Stomach smooth muscle (tissue), 2 donors: Measurements from ENCODE around the gene FAM124B.

Experiments
- H3K27ac ChIP-seq: one replicate; pipeline ENCODE4 v1.7.0; 2013; ENCODE audit warnings: mild to moderate bottlenecking, low read length, inconsistent platforms
- H3K27me3 ChIP-seq, 2 donors: one replicate each; pipeline ENCODE4 v1.7.0; 2013; ENCODE audit warnings: low read length in 2 of 2; ENCODE audit not compliant: insufficient read depth in 2 of 2, control insufficient read depth in 1 of 2
- H3K36me3 ChIP-seq, 2 donors: one replicate each; pipeline ENCODE4 v1.7.0; 2013; ENCODE audit warnings: low read length in 2 of 2; ENCODE audit not compliant: control insufficient read depth in 2 of 2, insufficient read depth in 2 of 2
- H3K4me1 ChIP-seq: one replicate; pipeline ENCODE4 v1.7.0; 2013; ENCODE audit warnings: low read length; ENCODE audit not compliant: control insufficient read depth, insufficient read depth
- H3K4me3 ChIP-seq, 2 donors: one replicate each; pipeline ENCODE4 v1.7.0; 2013; ENCODE audit warnings: low read length in 2 of 2
- H3K9ac ChIP-seq, 2 donors: one replicate each; pipeline ENCODE4 v1.7.0; 2013; ENCODE audit warnings: low read length in 2 of 2, mild to moderate bottlenecking in 1 of 2
- H3K9me3 ChIP-seq, 2 donors: one replicate each; pipeline ENCODE4 v1.7.0; 2013; ENCODE audit warnings: low read length in 2 of 2; ENCODE audit not compliant: control insufficient read depth in 2 of 2
- donor health status: healthy.
- donor health status: Pancreatic carcinoma.

Gene FAM124B

GRCh38 chr2:224401641-224402342 is at the start of gene FAM124B:
Gene FAM124B, minus strand, starts transcription at chr2:224402107. Its CDS starts 339 bp downstream, at chr2:224401768.
- peak within 1 kb of the TSS; percentile 41 to 64 for H3K4me3 ChIP-seq
- H3K36me3 ChIP-seq = no peaks in the 10 kb centered on the region
- peaks cover 0 to 2% of the 10 kb centered on the region in 2 donors for H3K9me3 ChIP-seq
- no peaks in the 10 kb centered on the region for H3K27me3 ChIP-seq
- no peak within 1 kb of the TSS for H3K27ac ChIP-seq
- H3K4me1 ChIP-seq = peaks cover 2% of the 10 kb centered on the region
- peak within 1 kb of the TSS; percentile 3 to 29 for H3K9ac ChIP-seq

DNA sequence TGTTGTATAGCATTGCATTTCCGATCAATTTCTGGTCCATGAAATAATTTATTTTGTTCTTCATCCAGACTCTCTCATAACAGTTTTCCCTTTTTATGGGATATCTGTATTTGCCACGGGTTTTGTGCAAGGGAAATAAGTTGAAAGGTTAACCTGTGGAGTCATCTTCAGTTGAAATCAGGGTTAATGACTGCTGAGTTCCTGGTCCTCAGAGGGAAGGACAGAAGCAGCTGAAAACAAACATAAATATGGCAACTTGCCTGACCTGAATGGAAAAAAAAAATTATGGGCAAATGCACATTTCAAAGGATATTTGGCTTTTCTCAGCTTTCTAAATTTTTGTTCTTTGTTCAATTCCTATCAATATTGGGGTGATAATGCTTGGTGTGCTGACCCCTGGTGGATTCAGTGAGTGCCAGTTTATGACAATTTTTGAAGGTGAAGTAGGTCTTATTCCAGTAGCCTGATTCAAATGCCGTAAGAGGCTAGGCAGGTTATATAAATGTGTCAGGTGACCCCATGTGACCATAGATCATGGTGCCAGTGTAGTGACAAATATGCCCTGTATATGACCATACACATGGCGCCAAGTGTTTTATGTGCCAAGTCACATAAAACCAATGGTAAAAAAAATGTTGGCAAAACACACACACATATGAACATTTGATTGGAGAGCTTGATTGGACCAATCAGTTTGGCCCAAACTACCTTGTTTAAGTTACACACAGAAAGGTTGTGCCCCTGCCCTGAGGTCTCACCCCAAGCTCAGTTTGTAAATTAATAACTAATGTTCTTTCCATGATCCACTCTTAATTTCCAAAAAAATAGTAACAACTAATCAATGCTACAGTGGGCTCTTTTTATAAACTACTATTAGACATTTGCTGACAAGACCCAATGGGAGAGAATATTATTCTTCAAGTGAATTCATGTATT is 47.6 kb upstream of the FAM124B start:
- Histone ChIP-seq H3K4me3 (no peak overlapping the region), H3K36me3 (no peaks in the 10 kb centered on the region), H3K27ac (no peak overlapping the region), H3K4me1 (no peaks in the 10 kb centered on the region), H3K27me3 (peaks cover 0 to 2% of the 10 kb centered on the region in 2 donors), H3K9me3 (no peaks in the 10 kb centered on the region), H3K9ac (no peak overlapping the region)

GRCh38 chr2:224448236-224448635 is 46.3 kb upstream of the FAM124B start:
- Histone ChIP-seq H3K27ac (no peak overlapping the region), H3K36me3 (no peaks in the 10 kb centered on the region), H3K4me3 (no peak overlapping the region), H3K9ac (no peak overlapping the region), H3K9me3 (no peaks in the 10 kb centered on the region), H3K27me3 (peaks cover 5 to 10% of the 10 kb centered on the region in 2 donors), H3K4me1 (no peaks in the 10 kb centered on the region)

DNA sequence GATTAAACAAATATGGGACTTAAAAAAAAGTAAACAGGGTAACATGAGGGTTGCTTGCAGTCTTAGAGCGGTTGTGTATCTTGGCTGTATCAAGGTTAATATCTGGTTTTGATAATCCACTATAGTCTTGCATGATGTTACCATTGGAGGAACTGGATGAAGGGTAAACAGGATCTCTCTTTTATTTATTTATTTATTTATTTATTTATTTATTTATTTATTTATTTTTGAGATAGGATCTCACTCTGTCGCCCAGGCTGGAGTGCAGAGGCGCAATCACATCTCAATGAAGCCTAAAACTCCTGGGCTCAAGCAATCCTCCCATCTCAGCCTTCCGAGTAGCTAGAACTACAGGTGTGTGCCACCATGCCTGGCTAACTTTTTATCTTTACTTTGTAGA is 42.9 kb upstream of the FAM124B start:
- no peaks in the 10 kb centered on the region for H3K36me3 ChIP-seq
- H3K4me1 ChIP-seq = peaks cover 7% of the 10 kb centered on the region
- peaks cover 16 to 18% of the 10 kb centered on the region in 2 donors for H3K27me3 ChIP-seq
- H3K9me3 ChIP-seq = no peaks in the 10 kb centered on the region
- no peak overlapping the region for H3K27ac ChIP-seq
- H3K9ac ChIP-seq = no peak overlapping the region
- no peak overlapping the region for H3K4me3 ChIP-seq

DNA sequence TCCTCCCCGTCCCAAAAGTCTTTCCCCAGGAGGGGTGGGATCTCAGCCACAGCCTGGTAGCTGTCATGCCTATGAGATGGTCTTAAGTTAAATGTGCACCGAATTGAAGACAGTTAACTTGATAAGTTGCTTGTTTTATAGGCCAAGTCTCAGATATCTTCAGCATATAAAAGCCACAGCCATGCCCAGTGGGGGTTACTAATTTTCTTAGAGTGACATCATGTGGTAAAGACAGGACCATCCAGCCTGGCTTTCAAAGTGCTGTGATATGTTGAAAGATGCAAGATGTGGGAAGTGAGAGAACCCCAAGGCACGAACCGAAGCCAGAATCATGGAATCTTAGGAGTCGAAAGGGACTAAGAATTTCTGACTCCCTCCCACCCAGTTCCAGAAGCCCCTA is 42.1 kb upstream of the FAM124B start:
- Histone ChIP-seq H3K4me3 (no peak overlapping the region), H3K4me1 (peaks cover 7% of the 10 kb centered on the region)

GRCh38 chr2:224442071-224442967 is 40.4 kb upstream of the FAM124B start:
- H3K9ac ChIP-seq = no peak overlapping the region
- H3K27ac ChIP-seq = no peak overlapping the region
- peaks cover 0 to 3% of the 10 kb centered on the region in 2 donors for H3K9me3 ChIP-seq
- no peaks in the 10 kb centered on the region for H3K36me3 ChIP-seq
- H3K27me3 ChIP-seq = peaks cover 16 to 18% of the 10 kb centered on the region in 2 donors
- peak overlapping the region; percentile 33 to 64 for H3K4me3 ChIP-seq
- peaks cover 7% of the 10 kb centered on the region for H3K4me1 ChIP-seq

More for the DNA sequence above, 42.1 kb upstream of the FAM124B start:
- Histone ChIP-seq H3K27ac (no peak overlapping the region), H3K9me3 (no peaks in the 10 kb centered on the region), H3K9ac (no peak overlapping the region), H3K27me3 (peaks cover 16 to 18% of the 10 kb centered on the region in 2 donors), H3K36me3 (no peaks in the 10 kb centered on the region)

DNA sequence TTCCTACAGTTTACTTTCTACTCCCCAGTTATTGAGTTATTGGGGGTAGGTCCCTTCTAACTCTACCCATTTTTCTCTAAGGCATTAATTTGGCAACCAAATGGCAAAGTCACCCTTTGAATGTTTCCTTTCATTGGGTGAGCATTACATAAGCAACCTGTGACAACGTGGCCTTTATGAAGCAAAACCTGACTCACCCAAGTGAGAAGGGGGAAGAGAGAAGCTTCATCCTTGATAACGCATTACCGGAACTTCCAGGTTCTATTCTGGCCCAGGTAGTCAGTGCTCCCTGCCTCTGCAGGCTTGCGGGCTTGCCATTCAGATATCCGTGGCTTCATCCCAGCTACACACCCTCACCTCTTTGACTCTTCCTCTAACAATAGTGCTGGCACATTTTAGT is 39.1 kb upstream of the FAM124B start:
- Histone ChIP-seq H3K4me3 (no peak overlapping the region), H3K9me3 (peaks cover 0 to 3% of the 10 kb centered on the region in 2 donors), H3K36me3 (no peaks in the 10 kb centered on the region), H3K27ac (no peak overlapping the region), H3K27me3 (peaks cover 16 to 18% of the 10 kb centered on the region in 2 donors), H3K9ac (no peak overlapping the region), H3K4me1 (peaks cover 7% of the 10 kb centered on the region)

GRCh38 chr2:224438726-224439125 is 36.8 kb upstream of the FAM124B start:
- no peak overlapping the region for H3K27ac ChIP-seq

DNA sequence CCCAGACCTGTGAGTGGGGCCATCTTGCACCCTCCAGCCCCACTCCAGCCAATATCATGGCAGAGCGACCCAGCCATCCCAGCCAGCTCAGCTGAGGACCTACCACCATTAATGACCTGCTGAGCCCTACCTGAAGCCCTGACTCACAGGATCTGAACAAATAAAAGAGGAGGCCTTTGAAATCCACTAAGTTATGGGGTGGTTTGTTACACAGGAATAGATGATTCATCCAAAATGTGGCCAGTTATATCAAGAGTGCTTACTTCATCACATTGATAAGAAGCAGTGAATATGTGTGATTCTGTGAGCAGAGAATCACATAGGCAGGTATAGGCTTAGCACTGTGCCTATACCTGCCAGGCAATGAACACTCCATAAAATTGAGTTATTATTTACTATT is 34.7 kb upstream of the FAM124B start:
- Histone ChIP-seq H3K9ac (no peak overlapping the region), H3K27me3 (peaks cover 0 to 3% of the 10 kb centered on the region in 2 donors), H3K4me1 (no peaks in the 10 kb centered on the region), H3K4me3 (no peak overlapping the region), H3K36me3 (no peaks in the 10 kb centered on the region), H3K9me3 (peaks cover 0 to 3% of the 10 kb centered on the region in 2 donors), H3K27ac (no peak overlapping the region)

More at GRCh38 chr2:224438726-224439125, 36.8 kb upstream of the FAM124B start:
- H3K36me3 ChIP-seq = no peaks in the 10 kb centered on the region
- peaks cover 10 to 13% of the 10 kb centered on the region in 2 donors for H3K27me3 ChIP-seq
- no peak overlapping the region for H3K4me3 ChIP-seq
- H3K9me3 ChIP-seq = peaks cover 0 to 3% of the 10 kb centered on the region in 2 donors
- H3K4me1 ChIP-seq = peaks cover 7% of the 10 kb centered on the region
- no peak overlapping the region for H3K9ac ChIP-seq

GRCh38 chr2:224434618-224435017 is 32.7 kb upstream of the FAM124B start:
- no peaks in the 10 kb centered on the region for H3K36me3 ChIP-seq

More at GRCh38 chr2:224434618-224435017, 32.7 kb upstream of the FAM124B start:
- Histone ChIP-seq H3K9ac (no peak overlapping the region), H3K27ac (no peak overlapping the region), H3K9me3 (peaks cover 0 to 3% of the 10 kb centered on the region in 2 donors), H3K27me3 (no peaks in the 10 kb centered on the region), H3K4me1 (no peaks in the 10 kb centered on the region), H3K4me3 (no peak overlapping the region)
